Measurements from ENCODE around the gene FIP1L1. TPM values are rescaled to one million over a fixed set of nuclear protein-coding genes. Genes with fewer than 3 reads are reported as not detected.

Gene FIP1L1
- total RNA-seq, 1 donor from 2014 or later = 50.9 TPM

Other genes starting within 250 kb of the FIP1L1 start
- gene SCFD2, start 11.6 kb upstream of the FIP1L1 start, total RNA-seq = 11.9 and 13.9 TPM in 2 replicates
- gene LNX1, start 213.8 kb downstream of the FIP1L1 start, total RNA-seq = 2.5 and 4.4 TPM in 2 replicates

Measured in astrocyte (in vitro differentiated cells and primary cell).